Coronary artery (tissue), 2 donors: ENCODE measurements around the gene GPR4.
"Not testable (repeated sequence)": the region's sequence is repeated elsewhere in the genome, so short reads cannot be mapped to it uniquely, and the experiment has no call there.

Source experiments
- DNase-seq: peaks from one replicate; pipeline ENCODE4 v3.0.0-alpha.2; 2017; ENCODE audit warnings: low spot score
- H3K27ac ChIP-seq, 2 donors: fragments of 200-600 bp; sonication (generic); one replicate each; pipeline ENCODE4 v1.5.1; 2016 to 2019
- H3K4me3 ChIP-seq: fragments of 200-600 bp; sonication (generic); 2 replicates; pipeline ENCODE4 v1.5.1; 2016; ENCODE audit warnings: mild to moderate bottlenecking, moderate library complexity
- TF ChIP-seq, protein P1 (sequence below): fragments of 200-600 bp; sonication (generic); IDR thresholded peaks from one replicate; pipeline ENCODE4 v1.5.1; 2019; ENCODE audit warnings: antibody characterized with exemption

GPR4 gene

DNA sequence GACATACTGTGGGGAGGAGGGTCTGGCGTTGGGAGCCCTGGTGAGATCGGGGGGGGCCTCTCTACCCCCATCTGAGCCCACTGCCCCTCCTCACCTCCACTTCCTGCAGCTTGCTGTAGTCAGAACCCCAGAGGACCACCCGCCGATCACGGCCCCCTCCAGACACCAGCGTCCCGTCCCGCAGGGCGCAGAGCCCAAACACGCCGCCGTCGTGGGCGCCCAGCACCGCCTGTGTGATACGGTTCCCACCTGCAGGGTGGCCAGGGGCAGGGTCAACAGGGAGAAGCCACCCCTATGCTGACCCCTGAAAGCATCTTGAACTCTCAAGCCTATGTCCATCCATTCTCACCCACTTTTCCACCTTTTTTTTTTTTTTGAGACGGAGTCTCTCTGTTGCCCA lies 19.4 kb upstream of the GPR4 start:
- no peak overlapping the region for H3K27ac ChIP-seq
- DNase-seq, result no peak
- H3K4me3 ChIP-seq, result no peak overlapping the region
- TF ChIP-seq, protein P1, sequence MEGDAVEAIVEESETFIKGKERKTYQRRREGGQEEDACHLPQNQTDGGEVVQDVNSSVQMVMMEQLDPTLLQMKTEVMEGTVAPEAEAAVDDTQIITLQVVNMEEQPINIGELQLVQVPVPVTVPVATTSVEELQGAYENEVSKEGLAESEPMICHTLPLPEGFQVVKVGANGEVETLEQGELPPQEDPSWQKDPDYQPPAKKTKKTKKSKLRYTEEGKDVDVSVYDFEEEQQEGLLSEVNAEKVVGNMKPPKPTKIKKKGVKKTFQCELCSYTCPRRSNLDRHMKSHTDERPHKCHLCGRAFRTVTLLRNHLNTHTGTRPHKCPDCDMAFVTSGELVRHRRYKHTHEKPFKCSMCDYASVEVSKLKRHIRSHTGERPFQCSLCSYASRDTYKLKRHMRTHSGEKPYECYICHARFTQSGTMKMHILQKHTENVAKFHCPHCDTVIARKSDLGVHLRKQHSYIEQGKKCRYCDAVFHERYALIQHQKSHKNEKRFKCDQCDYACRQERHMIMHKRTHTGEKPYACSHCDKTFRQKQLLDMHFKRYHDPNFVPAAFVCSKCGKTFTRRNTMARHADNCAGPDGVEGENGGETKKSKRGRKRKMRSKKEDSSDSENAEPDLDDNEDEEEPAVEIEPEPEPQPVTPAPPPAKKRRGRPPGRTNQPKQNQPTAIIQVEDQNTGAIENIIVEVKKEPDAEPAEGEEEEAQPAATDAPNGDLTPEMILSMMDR, result no peak

DNA sequence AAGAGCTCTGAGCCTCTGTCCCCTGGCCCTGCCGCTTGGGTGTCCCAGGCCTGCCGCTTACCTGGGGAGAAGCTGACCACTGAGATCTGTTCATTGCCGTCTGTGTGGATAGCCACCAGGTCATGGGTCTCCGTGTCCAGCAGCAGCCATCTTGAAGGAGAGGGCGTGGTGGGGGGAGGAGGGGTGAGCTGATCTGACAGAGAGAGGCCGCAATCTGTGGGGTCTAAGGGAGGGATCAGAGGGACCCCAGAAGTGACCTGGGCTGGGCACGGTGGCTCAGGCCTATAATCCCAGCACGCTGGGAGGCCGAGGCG lies 14.6 kb upstream of the GPR4 start:
- H3K27ac ChIP-seq, result no peak overlapping the region

GRCh38 chr19:45615795-45616703 lies 14.0 kb upstream of the GPR4 start:
- TF ChIP-seq, protein P1, result no peak
- H3K4me3 ChIP-seq, result no peak overlapping the region
- no peak for DNase-seq
- H3K27ac ChIP-seq, result peak overlapping the region in 1 of 2 donors; percentile 46

More for the DNA sequence above, 14.6 kb upstream of the GPR4 start:
- H3K4me3 ChIP-seq, result no peak overlapping the region
- TF ChIP-seq, protein P1, result no peak
- no peak for DNase-seq

- DNase-seq, H3K27ac ChIP-seq, H3K4me3 ChIP-seq: not testable (repeated sequence)
These were observed 13.0 kb upstream of the GPR4 start for GRCh38 chr19:45615056-45615455.

GRCh38 chr19:45613926-45614725 lies 12.1 kb upstream of the GPR4 start:
- TF ChIP-seq, protein P1, result no peak
- peak overlapping the region in 1 of 2 donors; percentile 70 for H3K27ac ChIP-seq
- no peak for DNase-seq
- no peak overlapping the region for H3K4me3 ChIP-seq

GRCh38 chr19:45608948-45609347 lies 6.9 kb upstream of the GPR4 start:
- H3K4me3 ChIP-seq, result no peak overlapping the region
- H3K27ac ChIP-seq, result no peak overlapping the region
- TF ChIP-seq, protein P1, result no peak
- DNase-seq, result no peak
